Fibroblast of mammary gland (primary cell): ENCODE results near the gene C6orf62.
A peak's percentile ranks its signal among the peaks of the same experiment; 100 is the strongest.
"Not testable (repeated sequence)": the region's sequence is repeated elsewhere in the genome, so short reads cannot be mapped to it uniquely, and the experiment has no call there.

Experiments
- DNase-seq: peaks from one replicate; pipeline ENCODE4 v3.0.0-alpha.2; 2010; ENCODE audit warnings: low read depth
- H3K4me3 ChIP-seq: 2 replicates; pipeline ENCODE4 v1.5.1; 2011; ENCODE audit warnings: low read depth, mild to moderate bottlenecking, low read length, moderate library complexity; ENCODE audit not compliant: control insufficient read depth
- TF ChIP-seq, protein P1 (sequence below): conservative IDR thresholded peaks from 2 replicates; pipeline ENCODE4 v1.5.1; 2011; ENCODE audit warnings: low read depth, low read length, inconsistent platforms; ENCODE audit not compliant: control insufficient read depth, insufficient read depth

The C6orf62 gene

DNA sequence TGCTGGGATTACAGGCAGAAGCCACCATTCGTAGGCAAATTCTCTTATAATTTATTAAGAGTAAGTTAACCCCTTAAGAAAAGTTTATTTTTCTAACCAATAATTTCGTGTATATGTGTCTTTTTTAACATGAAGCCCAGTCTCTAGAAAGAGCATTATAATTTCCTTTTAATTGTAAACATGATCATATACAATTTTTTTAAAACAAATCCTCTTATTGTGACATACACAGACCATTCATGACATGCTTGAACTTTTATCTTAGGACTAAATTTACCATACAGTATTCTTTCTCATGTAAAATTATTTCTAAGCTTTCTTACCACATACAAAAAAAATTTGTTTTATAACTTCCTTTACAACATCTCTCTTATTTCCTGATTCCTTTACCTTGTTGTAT is 45.3 kb downstream of the C6orf62 start:
- DNase-seq, result peak; percentile 23
- no peak overlapping the region for H3K4me3 ChIP-seq
- TF ChIP-seq, protein P1, sequence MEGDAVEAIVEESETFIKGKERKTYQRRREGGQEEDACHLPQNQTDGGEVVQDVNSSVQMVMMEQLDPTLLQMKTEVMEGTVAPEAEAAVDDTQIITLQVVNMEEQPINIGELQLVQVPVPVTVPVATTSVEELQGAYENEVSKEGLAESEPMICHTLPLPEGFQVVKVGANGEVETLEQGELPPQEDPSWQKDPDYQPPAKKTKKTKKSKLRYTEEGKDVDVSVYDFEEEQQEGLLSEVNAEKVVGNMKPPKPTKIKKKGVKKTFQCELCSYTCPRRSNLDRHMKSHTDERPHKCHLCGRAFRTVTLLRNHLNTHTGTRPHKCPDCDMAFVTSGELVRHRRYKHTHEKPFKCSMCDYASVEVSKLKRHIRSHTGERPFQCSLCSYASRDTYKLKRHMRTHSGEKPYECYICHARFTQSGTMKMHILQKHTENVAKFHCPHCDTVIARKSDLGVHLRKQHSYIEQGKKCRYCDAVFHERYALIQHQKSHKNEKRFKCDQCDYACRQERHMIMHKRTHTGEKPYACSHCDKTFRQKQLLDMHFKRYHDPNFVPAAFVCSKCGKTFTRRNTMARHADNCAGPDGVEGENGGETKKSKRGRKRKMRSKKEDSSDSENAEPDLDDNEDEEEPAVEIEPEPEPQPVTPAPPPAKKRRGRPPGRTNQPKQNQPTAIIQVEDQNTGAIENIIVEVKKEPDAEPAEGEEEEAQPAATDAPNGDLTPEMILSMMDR, result no peak

DNA sequence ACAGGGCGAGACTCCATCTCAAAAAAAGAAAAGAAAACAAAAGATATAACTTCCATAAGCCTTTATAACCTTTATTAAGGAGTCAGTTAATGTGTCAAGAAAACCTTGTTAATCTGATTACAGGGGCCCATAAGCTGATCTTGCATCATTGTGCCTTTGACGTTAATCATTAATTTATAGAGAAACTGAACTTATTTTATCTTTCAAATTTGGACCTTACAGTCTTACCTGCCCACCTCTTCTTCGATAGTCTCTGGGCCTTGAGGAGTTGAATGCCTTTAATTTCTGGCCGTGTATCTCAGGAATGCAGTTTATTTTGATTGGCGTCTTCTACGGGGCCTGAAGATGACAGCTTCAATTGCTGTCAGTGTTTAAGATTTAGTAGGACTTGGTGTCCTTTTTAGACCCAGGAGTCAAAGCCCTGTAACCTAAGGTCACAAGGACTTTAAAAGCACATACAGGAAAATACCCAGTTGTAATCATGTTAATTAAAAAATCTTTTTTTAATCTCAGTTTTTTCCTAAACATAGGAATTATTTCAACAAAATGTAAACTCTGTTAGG is 46.3 kb downstream of the C6orf62 start:
- no peak overlapping the region for H3K4me3 ChIP-seq
- DNase-seq, result no peak
- TF ChIP-seq, protein P1, result no peak

GRCh38 chr6:24671077-24671476 is 47.9 kb downstream of the C6orf62 start:
- DNase-seq, H3K4me3 ChIP-seq: not testable (repeated sequence)

GRCh38 chr6:24670492-24670891 is 48.5 kb downstream of the C6orf62 start:
- DNase-seq, result not testable (repeated sequence)

DNA sequence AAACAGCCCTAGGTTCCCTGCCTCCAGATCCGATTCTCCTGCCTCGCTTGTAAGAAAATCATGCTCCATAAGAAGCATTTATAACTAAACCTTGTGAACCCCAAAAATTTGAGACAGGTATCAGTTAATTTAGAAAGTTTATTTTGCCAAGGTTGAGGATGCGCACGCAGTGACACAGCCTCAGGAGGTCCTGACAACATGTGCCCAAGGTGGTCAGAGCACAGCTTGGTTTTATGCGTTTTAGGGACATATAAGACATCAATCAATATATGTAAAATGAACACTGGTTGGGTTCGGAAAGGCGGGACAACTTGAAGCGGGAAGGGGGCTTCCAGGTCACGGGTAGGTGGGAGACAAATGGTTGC is 50.0 kb downstream of the C6orf62 start:
- TF ChIP-seq, protein P1, result no peak
- no peak for DNase-seq
- H3K4me3 ChIP-seq, result no peak overlapping the region

More at GRCh38 chr6:24670492-24670891, 48.5 kb downstream of the C6orf62 start:
- H3K4me3 ChIP-seq, result not testable (repeated sequence)

DNA sequence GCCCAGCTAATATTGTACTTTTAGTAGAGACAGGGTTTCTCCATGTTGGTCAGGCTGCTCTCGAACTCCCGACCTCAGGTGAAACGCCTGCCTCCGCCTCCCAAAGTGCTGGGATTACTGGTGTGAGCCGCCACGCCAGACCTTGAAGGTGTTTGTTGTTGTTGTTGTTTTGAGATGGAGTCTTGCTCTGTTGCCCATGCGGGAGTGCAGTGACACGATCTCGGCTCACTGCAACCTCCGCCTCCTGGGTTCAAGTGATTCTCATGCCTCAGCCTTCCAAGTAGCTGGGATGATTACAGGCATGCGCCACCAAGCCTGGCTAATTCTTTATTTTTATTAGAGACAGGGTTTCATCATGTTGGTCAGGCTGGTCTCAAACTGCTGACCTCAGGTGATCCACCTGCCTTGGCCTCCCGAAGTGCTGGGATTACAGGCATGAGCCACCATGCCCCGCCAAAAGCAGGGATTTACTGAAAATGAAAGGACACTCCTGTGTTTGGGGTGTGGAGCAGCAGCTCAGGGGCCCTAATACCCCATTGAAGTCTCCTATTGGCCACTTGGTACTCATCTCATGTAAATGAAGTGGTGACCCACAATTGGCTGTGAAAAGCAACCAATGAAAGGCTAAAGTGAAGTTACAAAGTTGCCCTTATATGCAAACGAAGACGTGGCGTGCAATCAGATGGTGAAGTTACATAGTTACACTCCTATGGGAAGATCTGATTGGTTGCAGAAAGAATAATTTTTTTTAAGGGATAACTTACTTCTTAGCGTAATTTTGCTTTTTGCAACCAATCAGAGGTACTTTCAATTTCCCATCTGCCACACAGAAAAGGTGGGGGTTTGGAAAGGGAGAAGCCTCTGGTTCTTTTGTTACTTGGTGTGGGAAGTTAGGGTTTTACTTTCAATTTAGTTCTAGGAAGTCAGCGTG is 50.6 kb downstream of the C6orf62 start:
- not testable (repeated sequence) for DNase-seq, H3K4me3 ChIP-seq

DNA sequence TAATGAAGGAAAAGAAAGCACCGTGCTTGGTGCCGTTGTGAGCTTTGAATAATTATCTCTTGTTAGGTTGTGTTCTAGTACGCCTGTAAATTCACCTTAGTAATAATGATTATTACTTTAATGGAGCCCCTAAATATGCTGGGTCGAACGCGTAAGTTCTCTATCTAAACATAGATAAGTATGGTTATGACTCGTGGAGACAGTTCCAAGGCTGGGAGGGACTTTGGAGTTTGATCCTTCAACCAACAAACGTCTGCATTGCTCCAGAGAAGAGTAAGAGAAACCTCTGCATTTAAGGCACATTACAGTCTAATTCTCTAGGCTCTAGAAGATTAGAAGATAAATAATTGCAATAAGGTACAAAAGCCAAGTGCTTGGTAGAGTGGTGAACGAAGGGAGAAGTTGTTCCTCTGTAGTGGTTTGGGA is 51.6 kb downstream of the C6orf62 start:
- DNase-seq, result peak; percentile 20
- TF ChIP-seq, protein P1, result no peak
- H3K4me3 ChIP-seq, result peak overlapping the region; percentile 99

GRCh38 chr6:24666641-24667377 is 52.1 kb downstream of the C6orf62 start, which contains the start of the genes ACOT13 and TDP2:
ACOT13 (plus strand) TSS chr6:24667077; CDS start chr6:24667264, 187 bp downstream.
TDP2 (minus strand) TSS chr6:24666899; CDS start chr6:24666862, 37 bp downstream.
- TF ChIP-seq, protein P1, result peak; percentile 52
- H3K4me3 ChIP-seq, result peak within 1 kb of the TSS; percentile 99
- peak; percentile 95 for DNase-seq
